ENCODE measurements around the gene POLK. TPM values are rescaled to one million over a fixed set of nuclear protein-coding genes. Genes with fewer than 3 reads are reported as not detected.
"Not testable (repeated sequence)": the region's sequence is repeated elsewhere in the genome, so short reads cannot be mapped to it uniquely, and the experiment has no call there.

The POLK gene
- polyA plus RNA-seq, 3 donors: 3.7 to 7.3 (median 6.3) TPM

DNA sequence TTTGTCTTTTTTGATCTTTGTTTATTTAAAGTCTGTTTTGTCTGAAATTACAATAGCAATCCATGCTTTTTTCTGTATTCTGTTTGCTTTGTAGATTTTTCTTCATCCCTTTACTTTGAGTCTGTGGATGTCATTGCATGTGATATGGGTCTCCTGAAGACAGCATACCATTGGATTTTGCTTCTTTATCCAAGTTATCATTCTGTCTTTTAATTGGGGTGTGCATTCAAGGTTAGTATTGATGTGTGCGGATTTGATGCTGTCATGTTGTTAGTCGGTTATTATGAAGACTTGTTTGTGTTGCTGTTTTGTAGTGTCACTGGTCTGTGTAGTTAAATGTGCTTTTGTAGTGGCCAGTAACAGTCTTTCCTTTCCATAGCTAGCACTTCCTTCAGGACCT is 23.0 kb downstream of the POLK start:
- WGBS, 3 donors: 94 to 99% (median 97%) methylated on average over 2 of the region's 2 CpGs
- H3K27ac ChIP-seq (ENCODE audit: low read depth, low read length): no peak overlapping the region

DNA sequence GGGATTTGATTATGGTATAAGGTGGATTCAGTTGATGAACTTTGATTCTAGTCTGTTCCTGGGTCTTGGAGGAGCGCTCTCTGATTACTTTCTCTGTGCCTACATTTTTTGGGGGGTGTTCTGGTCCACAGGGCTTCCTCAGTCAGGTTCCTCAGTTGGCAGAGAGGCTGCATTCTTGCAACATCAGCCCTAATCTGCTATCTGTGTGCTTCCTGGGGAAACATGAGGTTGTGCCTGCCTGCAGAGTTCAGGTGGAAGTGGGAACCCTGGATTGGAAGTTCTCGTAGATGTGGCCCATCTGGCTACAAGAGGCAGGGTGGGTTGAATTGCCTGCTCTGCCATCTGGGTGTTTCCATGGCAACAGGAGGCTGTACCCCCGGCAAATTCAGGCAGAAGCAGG is 24.5 kb downstream of the POLK start:
- no peak overlapping the region for H3K27ac ChIP-seq (ENCODE audit: low read depth, low read length)
- 63 to 89% (median 79%) methylated on average over 3 of the region's 3 CpGs for WGBS, 3 donors

DNA sequence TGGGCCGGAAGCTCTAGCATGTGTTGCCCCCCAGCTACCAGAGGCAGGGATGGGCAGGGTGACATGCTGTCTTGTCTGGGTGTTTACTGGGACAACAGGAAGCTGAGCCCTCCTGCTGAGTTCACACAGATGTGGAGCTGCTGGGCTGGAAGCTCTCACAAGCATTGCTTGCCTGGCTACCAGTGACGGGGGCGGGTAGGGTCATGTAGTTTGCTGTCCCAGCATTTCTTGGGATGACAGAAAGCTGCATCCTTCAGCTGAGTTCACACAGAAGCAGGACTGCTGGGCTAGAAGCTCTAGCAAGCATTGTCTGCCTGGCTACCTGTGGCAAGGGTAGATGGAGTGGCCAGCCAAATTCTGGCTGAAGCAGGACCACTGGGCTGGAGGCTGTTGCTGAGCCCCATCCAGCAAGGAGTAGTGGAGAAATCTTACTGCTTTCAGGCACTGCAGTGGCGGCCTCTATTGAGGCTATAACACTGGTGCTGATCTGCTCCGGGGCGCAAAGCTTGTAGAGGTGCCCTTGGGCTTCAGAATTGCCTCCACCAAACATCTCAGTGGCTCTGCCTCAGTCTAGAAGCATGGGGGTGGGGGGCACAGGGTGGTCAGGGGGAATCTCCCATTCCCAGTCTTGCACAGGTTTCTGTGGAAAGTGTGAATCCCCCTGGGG is 25.1 kb downstream of the POLK start:
- H3K27ac ChIP-seq (ENCODE audit: low read depth, low read length): no peak overlapping the region
- whole genome bisulfite sequencing, 3 donors: 89 to 94% (median 90%) methylated on average over 6 of the region's 6 CpGs

DNA sequence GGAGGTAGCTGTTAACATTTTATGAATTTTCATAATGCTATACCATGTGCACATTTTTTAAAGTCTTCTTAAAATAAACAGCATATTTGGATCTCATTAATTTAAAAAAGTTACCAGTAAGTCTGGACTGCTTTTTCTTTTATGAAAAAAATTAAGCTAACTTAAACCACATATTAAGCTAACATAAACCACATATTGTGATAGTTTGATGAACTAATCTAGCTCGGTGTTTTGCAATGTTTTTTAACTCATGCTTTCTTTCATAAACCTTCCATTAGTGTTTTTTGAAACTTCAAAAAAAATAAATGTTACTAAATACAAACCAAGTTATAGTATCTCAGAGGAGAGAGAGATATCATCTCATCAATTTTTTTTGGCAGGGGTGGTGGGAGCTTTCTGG is 26.5 kb downstream of the POLK start:
- WGBS, 3 donors: 42 to 85% (median 52%) methylated on average over 1 of the region's 1 CpG

DNA sequence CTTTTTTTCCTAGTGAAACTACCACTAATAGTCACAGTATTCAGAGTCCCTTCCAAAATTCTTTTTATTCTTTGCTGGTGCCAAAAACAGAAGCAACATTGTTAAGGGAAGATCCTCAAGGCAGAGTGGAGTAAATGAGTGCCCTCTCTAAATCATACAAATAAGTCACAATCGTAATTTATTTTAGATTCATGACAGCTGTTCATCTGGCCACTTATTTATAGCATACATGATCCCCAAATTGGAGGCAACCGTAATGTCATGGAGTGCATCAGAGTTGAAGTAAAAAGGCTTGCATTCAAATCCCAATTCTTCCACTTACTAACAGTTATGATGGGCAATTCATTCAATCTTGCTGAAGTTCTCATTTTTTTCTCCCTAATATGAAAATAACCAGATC is 33.4 kb downstream of the POLK start:
- H3K27ac ChIP-seq (ENCODE audit: low read depth, low read length): no peak overlapping the region
- WGBS, 3 donors: 82 to 91% (median 90%) methylated on average over 2 of the region's 2 CpGs

More for the DNA sequence above, 26.5 kb downstream of the POLK start:
- no peak overlapping the region for H3K27ac ChIP-seq (ENCODE audit: low read depth, low read length)

DNA sequence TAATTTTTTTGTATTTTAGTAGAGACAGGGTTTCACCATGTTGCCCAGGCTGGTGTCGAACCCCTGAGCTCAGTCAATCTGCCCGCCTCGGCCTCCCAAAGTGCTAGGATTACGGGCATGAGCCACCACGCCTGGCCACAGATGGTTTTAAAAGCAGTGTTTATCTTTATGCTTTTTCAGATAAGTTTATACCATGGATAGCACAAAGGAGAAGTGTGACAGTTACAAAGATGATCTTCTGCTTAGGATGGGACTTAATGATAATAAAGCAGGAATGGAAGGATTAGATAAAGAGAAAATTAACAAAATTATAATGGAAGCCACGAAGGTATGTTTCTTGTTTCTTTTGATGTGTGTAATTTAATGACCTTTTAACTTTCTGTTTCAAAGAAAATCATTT is 35.1 kb downstream of the POLK start:
- 93 to 99% (median 97%) methylated on average over 6 of the region's 6 CpGs for WGBS, 3 donors
- H3K27ac ChIP-seq (ENCODE audit: low read depth, low read length): no peak overlapping the region

DNA sequence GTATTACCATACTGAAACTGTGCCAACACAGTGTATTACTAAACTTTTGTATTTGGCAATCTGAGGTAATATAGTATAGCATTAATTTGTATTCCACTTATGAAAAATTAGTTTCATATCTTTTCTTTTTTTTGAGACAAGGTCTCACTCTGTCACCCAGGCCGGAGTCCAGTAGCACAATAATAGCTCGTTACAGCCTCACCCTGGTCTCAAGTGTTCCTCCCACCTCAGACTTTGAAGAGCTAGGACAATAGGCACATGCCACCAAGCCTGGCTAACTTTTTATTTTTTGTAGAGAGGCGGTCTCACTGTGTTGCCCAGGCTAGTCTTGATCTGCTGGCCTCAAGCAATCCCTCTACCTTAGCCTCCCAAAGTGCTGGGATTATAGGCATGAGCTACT is 36.1 kb downstream of the POLK start:
- no peak overlapping the region for H3K27ac ChIP-seq (ENCODE audit: low read depth, low read length)
- 85 to 94% (median 93%) methylated on average over 3 of the region's 3 CpGs for WGBS, 3 donors

DNA sequence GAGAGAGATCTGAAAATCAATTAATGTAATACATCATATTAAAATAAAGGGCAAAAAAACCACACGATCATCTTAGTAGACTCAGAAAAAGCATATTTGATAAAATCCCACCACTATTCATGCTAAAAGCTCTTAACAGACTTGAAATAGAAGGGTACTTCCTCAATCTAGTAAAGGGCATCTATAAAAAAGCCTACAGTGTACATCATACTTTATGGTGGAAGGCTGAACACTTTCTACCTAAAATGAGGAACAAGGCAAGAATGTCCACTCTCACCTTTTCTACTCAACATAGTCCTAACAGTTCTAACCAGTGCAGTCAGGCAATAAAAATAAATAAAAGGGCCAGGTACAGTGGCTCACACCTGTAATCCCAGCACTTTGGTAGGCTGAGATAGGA is 38.9 kb downstream of the POLK start:
- 99 to 100% (median 100%) methylated on average over 1 of the region's 1 CpG for WGBS, 3 donors
- H3K27ac ChIP-seq (ENCODE audit: low read depth, low read length): no peak overlapping the region

DNA sequence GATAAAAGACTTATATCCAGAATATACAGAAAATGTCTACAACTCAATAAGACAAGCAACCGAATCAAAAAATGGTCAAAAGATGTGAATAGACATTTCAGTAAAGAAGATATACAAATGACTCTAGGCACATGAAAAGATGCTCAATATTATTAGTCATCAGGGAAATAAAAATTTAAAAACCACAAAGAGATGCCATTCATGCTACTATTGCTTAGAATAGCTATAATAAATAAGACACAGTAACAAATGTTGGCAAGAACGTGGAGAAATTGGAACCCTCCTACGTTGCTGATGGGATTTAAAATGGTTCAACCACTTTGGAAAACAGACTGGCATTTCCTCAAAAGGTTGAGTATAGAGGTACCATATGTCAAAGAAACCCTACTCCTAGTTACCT is 39.8 kb downstream of the POLK start:
- 95% methylated on average over 3 of the region's 3 CpGs for WGBS, 3 donors
- no peak overlapping the region for H3K27ac ChIP-seq (ENCODE audit: low read depth, low read length)

DNA sequence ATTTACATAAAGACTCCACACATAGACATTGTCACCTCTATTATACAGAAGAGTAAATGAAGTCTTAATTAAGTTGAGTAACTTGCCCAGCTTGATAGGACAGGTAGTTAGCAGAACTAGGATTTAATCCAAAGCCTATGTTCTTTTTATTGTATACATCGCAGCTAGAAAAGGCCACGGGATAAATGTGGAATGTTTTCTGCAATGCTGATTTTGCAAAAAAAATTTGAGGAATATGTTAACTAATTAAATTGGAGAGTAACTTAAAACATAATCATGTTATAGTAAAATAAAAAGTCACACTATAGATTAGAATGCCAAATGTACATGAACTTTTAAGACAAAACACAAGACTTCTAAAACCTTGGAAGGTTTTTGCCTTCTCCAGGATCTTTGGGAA is 41.1 kb downstream of the POLK start:
- 95 to 97% (median 96%) methylated on average over 2 of the region's 2 CpGs for WGBS, 3 donors
- no peak overlapping the region for H3K27ac ChIP-seq (ENCODE audit: low read depth, low read length)

DNA sequence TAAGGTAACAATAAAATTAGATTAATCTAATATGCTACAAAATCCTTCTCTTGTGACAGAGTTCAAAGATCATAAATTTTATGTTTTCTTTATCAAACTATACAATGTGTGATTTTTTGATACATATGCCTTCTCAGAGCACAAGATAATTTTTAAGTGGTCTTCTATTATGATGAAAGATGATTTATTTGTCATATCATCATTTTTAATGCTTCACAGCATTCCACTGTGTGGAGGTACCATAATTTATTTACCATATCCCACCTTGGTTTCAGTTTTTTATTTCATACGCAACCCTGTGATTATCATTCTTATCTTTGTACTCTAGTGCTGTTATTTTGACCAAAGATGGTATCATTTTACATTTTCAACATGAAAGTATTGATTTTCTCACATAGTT is 41.7 kb downstream of the POLK start:
- WGBS, 3 donors: 56 to 99% (median 94%) methylated on average over 1 of the region's 1 CpG

DNA sequence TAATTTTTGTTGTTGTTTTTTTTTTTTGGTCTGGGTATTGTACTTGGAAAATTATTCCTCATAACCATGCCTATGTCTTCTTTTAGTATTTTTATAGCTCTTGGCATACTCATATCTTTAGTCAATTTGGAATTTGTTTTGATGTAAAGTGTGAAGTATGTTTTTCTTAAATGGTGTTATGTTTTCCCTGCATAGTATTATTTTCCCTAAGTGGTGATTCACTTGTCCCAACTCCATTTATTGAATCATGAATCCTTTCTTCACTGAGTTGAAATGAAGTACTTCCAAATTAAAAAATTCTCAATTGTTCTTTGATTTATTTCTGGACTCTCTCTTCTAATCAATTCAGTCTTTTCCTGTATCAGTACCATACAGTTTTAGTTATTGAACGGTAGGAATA is 46.5 kb downstream of the POLK start:
- no peak overlapping the region for H3K27ac ChIP-seq (ENCODE audit: low read depth, low read length)
- WGBS, 3 donors: 91 to 98% (median 98%) methylated on average over 1 of the region's 1 CpG

More for the DNA sequence above, 41.7 kb downstream of the POLK start:
- H3K27ac ChIP-seq (ENCODE audit: low read depth, low read length): no peak overlapping the region

DNA sequence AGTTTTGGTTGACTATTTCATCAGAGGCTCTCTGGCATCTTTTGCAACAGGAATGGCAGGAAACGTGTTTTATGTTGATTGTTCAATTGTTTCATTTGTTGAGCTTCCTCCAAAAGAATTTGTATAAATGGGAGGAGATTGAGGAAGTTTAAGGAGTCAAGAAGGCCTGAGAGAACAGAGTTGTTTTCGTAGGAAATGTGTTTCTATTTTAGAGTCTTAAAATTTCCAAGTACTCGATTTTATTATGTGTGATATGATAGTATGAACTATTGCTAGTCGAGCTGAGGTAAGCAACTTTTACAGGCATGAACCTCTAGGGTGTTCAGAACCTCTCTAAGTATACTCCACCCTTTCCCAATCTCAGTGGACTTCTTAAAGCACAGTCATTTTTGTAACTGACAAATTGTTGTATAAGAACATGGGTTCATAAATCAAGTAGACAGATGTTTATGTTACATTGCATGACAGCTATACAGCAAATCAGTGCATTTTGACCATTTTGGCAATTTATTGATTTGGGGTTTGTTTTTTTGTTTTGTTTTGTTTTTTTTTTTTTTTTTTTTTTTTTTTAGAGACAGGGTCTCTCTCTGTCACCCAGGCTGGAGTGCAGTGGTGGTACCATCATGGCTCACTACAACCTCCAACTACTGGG is 47.4 kb downstream of the POLK start:
- WGBS, 3 donors: 27 to 77% (median 27%) methylated on average over 4 of the region's 4 CpGs
- H3K27ac ChIP-seq (ENCODE audit: low read depth, low read length): no peak overlapping the region

DNA sequence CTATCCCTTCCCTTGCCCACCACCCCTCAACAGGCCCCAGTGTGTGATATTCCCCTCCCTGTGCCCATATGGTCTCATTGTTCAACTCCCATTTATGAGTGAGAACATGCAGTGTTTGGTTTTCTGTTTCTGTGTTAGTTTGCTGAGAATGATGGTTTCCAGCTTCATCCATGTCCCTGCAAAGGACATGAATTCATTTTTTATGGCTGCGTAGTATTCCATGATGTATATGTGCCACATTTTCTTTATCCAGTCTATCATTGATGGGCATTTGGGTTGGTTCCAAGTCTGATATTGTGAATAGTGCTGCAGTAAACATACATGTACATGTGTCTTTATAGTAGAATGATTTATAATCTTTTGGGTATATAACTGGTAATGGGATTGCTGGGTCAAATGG is 49.0 kb downstream of the POLK start:
- WGBS, 3 donors: 95 to 100% (median 100%) methylated on average over 1 of the region's 1 CpG
- H3K27ac ChIP-seq (ENCODE audit: low read depth, low read length): not testable (repeated sequence)

DNA sequence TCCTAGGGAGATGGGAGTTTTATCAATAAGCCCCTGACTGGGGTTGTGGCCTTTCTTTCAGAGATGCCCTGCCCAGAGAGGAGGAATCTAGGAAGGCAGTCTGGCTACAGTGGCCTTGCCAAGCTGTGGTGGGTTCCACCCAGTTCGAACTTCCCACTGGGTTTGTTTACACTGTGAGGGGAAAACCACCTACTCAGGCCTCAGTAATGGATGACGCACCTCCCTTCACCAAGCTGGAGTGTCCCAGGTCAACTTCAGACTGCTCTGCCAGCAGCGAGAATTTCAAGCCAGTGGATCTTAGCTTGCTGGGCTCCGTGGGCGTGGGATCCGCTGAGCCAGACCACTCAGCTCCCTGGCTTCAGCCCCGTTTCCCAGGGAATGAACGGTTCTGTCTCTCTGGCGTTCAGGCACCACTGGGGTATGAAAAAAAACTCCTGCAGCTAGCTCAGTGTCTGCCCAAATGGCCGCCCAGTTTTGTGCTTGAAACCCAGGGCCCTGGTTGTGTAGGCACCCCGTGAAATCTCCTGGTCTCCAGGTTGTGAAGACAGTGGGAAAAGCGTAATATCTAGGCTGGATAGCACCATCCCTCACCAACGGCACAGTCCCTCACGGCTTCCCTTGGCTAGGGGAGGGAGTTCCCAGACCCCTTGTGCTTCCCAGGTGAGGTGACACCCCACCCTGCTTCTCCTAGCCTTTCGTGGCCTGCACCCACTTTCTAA is 54.5 kb downstream of the POLK start:
- not testable (repeated sequence) for H3K27ac ChIP-seq (ENCODE audit: low read depth, low read length)
- WGBS, 3 donors: 85 to 91% (median 89%) methylated on average over 15 of the region's 15 CpGs

DNA sequence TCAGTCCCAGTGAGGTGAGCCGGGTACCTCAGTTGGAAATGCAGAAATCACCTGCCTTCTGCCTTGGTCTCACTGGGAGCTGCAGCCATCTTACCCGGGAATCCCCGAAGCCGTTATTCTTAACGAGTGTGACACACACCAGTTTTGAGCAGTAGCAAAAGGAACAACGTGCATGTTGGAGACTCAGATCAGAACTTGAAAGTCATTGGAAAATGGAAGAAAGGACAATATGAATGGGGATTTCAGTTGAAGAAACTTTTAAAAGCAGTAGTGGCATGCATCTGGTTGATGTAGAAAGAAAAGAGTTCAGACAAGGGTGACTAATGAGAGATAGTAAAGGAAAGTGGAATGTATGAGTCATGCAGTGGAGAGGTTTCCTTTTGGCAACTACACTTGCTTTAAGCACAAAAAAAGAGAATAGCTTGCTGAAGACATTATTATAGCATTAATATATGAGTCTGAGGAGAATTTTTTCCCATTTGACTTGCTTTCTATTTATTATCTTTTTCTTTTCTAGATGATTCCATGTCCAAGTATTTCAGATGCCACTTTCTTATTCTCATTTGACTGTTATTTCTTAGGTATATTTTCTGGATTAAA is 55.1 kb downstream of the POLK start:
- no peak overlapping the region for H3K27ac ChIP-seq (ENCODE audit: low read depth, low read length)
- 37 to 79% (median 43%) methylated on average over 6 of the region's 6 CpGs for WGBS, 3 donors

DNA sequence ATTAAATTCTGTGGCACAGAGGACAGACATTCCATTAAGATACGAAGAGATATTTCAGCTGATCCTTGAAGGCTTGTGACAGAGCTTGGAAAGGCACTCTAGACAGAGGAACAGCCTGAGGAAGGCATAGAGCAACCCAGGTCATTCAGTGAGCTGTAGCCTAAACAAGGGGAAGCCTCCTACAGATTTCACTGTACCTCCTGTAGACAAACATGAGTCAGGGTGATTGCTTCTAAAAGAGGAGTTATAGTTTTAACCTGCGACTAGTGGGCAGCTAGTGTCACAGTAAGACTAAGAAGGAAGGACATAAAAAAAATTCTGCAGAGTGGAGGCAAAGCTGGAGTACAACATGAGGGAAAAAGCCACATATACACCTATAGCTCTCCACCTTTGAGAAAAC is 56.0 kb downstream of the POLK start:
- H3K27ac ChIP-seq (ENCODE audit: low read depth, low read length): no peak overlapping the region
- WGBS, 3 donors: 52 to 80% (median 52%) methylated on average over 2 of the region's 2 CpGs

DNA sequence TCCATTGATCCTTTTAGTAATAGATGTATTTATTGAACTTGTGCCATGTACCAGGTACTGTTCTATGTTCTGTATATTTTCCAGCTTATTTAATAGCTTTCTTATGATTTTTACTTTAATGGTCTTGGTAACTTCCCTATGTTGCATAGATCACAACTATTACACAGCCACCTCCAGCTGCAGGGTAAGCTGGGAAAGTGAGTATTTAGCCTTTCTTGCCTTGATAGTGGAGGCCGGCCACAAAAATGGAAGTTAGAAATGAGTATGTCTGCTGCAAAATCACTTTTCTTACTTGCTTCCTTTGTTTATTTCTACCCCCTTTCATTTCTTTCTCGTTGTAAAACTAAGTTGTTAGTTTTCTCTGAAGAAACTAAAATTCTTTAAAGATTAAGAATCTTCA is 56.5 kb downstream of the POLK start:
- WGBS, 3 donors: 74 to 88% (median 82%) methylated on average over 2 of the region's 2 CpGs
- H3K27ac ChIP-seq (ENCODE audit: low read depth, low read length): no peak overlapping the region

DNA sequence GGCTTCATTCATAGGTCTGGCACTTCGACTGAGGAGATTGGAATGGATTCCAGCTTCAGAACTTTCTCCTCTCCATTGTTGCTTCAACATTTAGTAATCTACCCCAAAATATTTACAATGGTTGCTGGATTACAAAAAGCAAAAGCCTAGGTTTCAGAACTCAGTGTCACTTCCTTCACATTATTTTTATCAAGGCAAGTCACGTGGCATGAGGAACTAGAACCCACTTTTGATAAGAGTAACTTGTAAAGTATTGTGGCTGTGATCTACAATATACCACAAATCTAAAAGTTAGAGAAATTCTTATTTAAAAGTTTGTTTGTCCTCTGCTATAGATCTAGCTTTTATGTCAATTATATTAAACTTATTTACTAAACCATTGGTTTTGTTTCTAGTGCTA is 59.9 kb downstream of the POLK start:
- H3K27ac ChIP-seq (ENCODE audit: low read depth, low read length): no peak overlapping the region
- WGBS, 3 donors: 59 to 66% (median 64%) methylated on average over 2 of the region's 2 CpGs

All from adipose tissue (tissue), 3 donors.